MV-4-11 (cell line): Measurements from ENCODE around the gene ROBO4.
A peak's percentile ranks its signal among the peaks of the same experiment; 100 is the strongest.

Source experiments
- DNase-seq: peaks from one replicate; lab custom pipeline; 2025; lab: John Stamatoyannopoulos, UW

The ROBO4 gene

DNA sequence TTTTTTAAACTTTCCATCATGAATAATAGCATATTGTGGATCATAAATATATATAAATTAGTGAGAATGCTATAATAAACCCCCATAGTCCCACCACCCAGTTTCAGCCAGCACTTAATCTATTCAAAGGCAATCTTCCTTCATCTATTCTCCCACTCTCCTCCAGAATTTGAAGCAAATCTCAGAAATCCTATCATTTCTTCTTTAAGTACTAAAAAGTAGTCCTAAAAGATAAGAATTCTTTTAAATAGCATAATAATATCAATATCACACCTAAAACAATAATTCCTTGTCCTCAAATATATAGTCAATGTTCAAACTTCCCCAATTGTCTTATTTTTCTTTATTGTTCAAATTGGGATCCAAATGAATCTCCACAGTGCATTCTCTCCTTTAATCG lies 57.0 kb downstream of the ROBO4 start:
- no peak for DNase-seq

DNA sequence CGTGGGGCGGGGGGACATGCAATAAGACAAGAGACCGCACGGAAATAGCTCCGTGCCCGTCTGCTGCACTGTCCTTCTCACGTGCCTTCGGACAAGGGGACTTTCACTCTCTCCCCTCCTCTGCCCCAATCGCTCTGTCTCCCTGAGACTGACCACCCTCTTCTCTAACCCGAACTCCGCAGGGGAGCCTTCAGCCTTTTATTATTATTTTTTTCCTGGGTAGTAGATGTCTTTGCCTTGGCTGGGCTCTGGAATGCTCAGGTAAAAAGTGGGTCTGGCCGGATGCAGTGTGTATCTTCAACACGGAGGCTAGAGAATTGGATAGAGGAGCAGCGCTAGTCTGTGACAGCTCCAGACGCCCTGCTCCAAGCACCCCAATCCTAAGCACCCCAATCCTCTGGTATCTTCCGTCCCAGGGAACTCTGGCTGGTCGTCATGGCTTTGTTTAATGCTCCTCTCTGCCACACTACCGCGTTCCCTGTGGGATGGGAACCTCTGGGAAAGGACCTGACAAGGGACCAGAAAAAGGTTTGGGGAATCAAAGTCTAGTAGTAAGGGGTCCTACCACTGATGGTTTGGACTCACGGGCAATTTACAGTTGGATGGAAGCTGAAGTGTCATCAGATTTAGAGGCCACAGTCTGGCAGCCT lies 57.6 kb downstream of the ROBO4 start:
- DNase-seq, result no peak

DNA sequence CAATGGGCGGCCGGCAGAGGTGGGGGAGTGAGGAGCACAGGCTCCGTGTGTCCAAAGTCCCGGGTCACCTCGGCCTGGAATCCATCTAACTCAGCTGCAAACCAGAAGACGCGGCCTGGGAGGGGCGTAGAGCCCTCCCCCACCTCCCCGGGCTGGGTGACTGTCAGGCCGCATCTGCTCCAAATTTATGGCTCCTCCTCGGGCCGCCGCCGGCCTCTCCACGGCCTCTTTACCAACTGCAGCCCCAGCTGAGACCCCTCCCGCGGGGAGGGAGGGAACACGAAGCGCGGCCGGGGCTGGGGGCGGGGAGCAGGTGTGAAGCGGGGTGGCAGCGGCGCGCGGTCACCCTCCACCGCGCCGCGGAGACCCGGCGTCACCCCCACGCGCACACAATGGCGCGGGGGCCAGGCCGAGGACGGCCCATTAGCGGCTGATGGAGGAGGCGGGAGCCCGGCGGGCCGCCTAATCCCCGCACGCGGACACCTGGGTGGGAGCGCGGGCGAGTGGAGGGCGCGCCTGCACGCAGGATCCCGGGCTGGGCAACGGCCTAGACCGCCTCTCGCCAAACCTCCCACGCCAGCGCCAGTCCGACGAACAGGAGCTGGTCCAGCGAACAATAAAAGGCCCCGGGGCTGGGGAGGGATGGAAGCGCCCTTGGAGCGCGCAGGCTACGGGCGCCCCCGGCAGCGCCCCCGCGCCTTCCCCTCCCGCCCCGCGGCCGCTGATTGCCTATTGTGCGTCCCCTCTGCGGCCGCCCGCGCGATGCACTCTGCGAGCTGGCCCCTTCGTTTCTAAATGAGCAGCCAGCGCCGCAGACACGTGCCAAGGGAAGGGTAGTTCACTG lies 58.3 kb downstream of the ROBO4 start:
- DNase-seq, result no peak

DNA sequence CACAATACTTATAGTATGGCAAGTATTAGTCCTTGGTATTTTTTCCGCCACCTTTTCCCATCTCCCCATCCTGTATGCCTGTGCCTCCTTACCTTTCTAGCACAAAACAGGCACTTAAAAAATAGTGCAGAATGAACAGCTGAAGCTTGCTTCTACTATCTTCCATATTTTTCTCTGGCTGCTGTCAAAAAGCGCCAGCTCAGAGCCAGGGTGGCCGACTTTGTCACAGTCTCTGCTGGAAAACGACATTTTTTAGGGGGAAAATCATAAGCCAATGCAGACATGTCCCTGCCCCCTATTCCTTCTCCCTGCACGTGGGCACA lies 58.9 kb downstream of the ROBO4 start:
- no peak for DNase-seq

DNA sequence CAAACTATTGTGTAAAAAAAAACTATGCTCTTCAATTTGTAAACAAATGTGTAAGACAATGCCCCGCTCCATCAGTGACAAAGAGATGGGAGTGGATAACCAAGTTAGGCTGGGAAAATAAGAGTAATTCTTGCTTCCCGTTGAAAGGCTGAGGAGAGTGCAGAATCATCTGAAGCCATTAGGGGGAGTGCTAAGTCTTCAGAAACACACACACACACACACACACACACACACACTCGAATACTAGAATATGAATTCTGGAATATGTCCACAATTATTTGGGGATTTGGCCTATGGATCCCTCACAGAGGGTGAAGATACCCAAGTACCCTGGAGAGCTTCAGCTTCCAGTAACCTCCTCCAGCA lies 60.2 kb downstream of the ROBO4 start:
- DNase-seq, result peak; percentile 58

DNA sequence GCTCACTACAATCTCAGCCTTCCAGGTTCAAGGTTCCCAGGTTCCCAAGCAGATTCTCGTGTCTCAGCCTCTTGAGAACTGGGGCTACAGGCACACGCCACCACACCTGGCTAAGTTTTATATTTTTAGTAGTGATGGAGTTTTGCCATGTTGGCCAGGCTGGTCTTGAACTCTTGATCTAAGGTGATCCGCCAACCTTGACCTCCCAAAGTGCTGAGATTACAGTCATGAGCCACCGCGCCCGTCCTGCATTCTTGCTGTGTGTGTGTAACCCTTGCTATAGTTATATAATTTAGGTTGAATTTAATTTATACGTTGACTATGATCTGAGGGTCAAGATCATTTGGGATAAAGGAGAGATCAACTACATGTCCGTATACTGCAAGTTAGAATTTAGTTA lies 61.7 kb downstream of the ROBO4 start:
- no peak for DNase-seq

DNA sequence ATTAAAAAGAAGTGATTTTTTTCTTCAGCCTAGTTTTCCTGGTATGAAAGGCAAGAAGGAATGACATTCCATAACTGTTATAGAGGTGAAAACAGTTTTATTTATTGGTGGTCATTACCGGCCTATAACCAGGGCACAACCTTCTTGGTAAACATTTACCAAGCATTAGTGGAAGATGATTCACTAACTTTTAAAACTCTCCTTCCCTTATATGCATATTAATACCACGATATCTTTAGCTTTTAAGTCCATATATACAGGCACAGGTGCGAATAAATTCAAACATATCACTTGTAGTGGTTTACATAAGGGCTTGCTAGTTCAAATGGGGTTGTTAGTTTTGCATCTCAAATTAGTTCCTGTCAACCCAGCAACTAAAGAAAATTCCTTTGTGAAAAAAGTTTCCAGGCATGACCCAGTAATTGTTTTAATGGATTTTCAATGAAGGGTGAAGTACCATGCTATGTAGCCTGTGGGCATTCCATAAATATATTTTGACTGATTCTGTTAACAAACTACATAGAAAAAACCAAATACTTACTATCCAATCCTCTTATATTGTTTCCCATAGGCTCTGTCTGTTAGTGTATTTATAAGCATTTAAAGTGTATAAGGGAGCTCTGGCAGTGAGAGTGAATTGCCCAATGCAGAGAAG lies 63.0 kb downstream of the ROBO4 start:
- DNase-seq, result no peak
